Right lobe of liver (tissue), 6 donors: ENCODE data around the gene CRNKL1. TPM values are rescaled to one million over a fixed set of nuclear protein-coding genes. Genes with fewer than 3 reads are reported as not detected.

Experiments used
- ATAC-seq, 4 donors: fragments of 200-7000 bp; cut with Tn5 transposase; one replicate each; pipeline ENCODE4 v1.9.1; 2020; ENCODE audit warnings: mild to moderate bottlenecking in 4 of 4, moderate library complexity in 4 of 4
- DNase-seq, 3 donors: peaks; one replicate each; pipeline ENCODE4 v3.0.0-alpha.2; 2020
- H3K27ac ChIP-seq, 3 donors: fragments of 200-600 bp; one replicate each; pipeline ENCODE4 v1.8.0; 2022
- H3K27me3 ChIP-seq, 2 donors: fragments of 200-600 bp; one replicate each; pipeline ENCODE4 v1.8.0; 2022
- H3K36me3 ChIP-seq, 4 donors: fragments of 200-600 bp; sonication (generic) in 1 of 4; one replicate each; pipeline versions ENCODE4 v1.5.1 to v1.8.0; 2017 to 2022; ENCODE audit warnings: control low read depth in 1 of 4
- H3K4me1 ChIP-seq, 4 donors: fragments of 200-600 bp; sonication (generic) in 1 of 4; one replicate each; pipeline versions ENCODE4 v1.5.1 to v1.8.0; 2017 to 2022; ENCODE audit warnings: control low read depth in 1 of 4
- H3K4me3 ChIP-seq, 3 donors: fragments of 200-600 bp; one replicate each; pipeline ENCODE4 v1.8.0; 2022
- H3K9me3 ChIP-seq, 4 donors: fragments of 200-600 bp; sonication (generic) in 1 of 4; one replicate each; pipeline versions ENCODE4 v1.5.1 to v1.8.0; 2017 to 2022; ENCODE audit warnings: control low read depth in 1 of 4
- CTCF ChIP-seq, 4 donors: fragments of 200-600 bp in 3 of 4; fragments of 450-650 bp in 1 of 4; IDR thresholded peaks; one replicate each; pipeline versions ENCODE4 v1.5.1 to v1.8.0; 2016 to 2022; ENCODE audit warnings: antibody characterized with exemption in 4 of 4, mild to moderate bottlenecking in 2 of 4
- POLR2A ChIP-seq: fragments of 450-650 bp; IDR thresholded peaks from one replicate; pipeline ENCODE4 v1.6.1; 2017; ENCODE audit warnings: antibody characterized with exemption, mild to moderate bottlenecking
- WGBS: methylation state at CpG from one replicate; pipeline ENCODE4 v1.1.6; 2018; ENCODE audit warnings: low coverage, low lambda C conversion rate; ENCODE audit not compliant: insufficient coverage; ENCODE audit errors: missing lambda C conversion rate; 5-methylcytosine and 5-hydroxymethylcytosine counted together
- intact Hi-C, 2 donors: fragments of 100-400 bp; cut with DNase I; formaldehyde crosslinking; loops; one replicate each; pipeline versions ENCODE4 v1.11.2 to v1.14.1; 2022
- total RNA-seq, 6 experiments: library from RNA; depleted of rRNA in 2 of 6; stranded (reverse); fragments of >200 nt in 2 of 6; fragmentation: NEBNext Ultra II Directional in 3 of 6; extraction: Animal tissue kit (Norgen Biotek cat#: 25700) in 3 of 6; gene quantifications; one replicate each; pipeline versions ENCODE4 v1.1.0 to v1.2.4, GENCODE V29; 2016 to 2023
- donor health status: DM: no; HTN: yes; CAD: no.
- donor health status: DM: no; HTN: no; CAD: no.
- donor health status: DM: no; HTN: no; CAD: no.
- donor health status: DM: no; HTN: yes; CAD: no.
- donor health status: DM: no; HTN: yes; CAD: no.

CRNKL1 gene
- total RNA-seq, 6 experiments from 2014 or later: 5.5 to 13.2 (median 7.2) TPM

GRCh38 chr20:19998990-19999705, 53.1 kb downstream of the CRNKL1 start:
- peaks cover 0 to 37% (median 13%) of the 10 kb centered on the region in 4 donors for H3K4me1 ChIP-seq

GRCh38 chr20:19996917-19997316, 55.3 kb downstream of the CRNKL1 start:
- TF ChIP-seq CTCF (IDR thresholded peaks at IDR 0.05): no peak
- TF ChIP-seq POLR2A: no peak
- Histone ChIP-seq H3K36me3 (peaks cover 0 to 23% (median 0%) of the 10 kb centered on the region in 4 donors), H3K9me3 (no peaks in the 10 kb centered on the region), H3K27ac (no peak overlapping the region), H3K4me3 (no peak overlapping the region), H3K27me3 (no peaks in the 10 kb centered on the region), H3K4me1 (peaks cover 0 to 31% (median 5%) of the 10 kb centered on the region in 4 donors)
- DNase-seq (no peak), ATAC-seq (no peak)
- intact Hi-C loops: loop anchor here (10.0 kb wide), 2 partner anchors 212 to 302 kb away; no protein-coding TSS in a partner anchor
- 45% methylated on average over 8 of the region's 9 CpGs for WGBS

More at GRCh38 chr20:19998990-19999705, 53.1 kb downstream of the CRNKL1 start:
- TF ChIP-seq POLR2A: no peak
- TF ChIP-seq CTCF (IDR thresholded peaks at IDR 0.05): no peak
- peak in 2 of 3 donors; percentile 63 to 69 for DNase-seq
- peak; percentile 43 to 76 (median 67) for ATAC-seq
- H3K27me3 ChIP-seq: no peaks in the 10 kb centered on the region
- no peak overlapping the region for H3K4me3 ChIP-seq
- intact Hi-C loops: loop anchor here (10.0 kb wide), 2 partner anchors 214 to 304 kb away; no protein-coding TSS in a partner anchor
- H3K9me3 ChIP-seq: no peaks in the 10 kb centered on the region
- WGBS: 58% methylated on average over 6 of the region's 7 CpGs
- H3K27ac ChIP-seq: peak overlapping the region in 1 of 3 donors; percentile 43
- H3K36me3 ChIP-seq: peaks cover 0 to 17% (median 0%) of the 10 kb centered on the region in 4 donors

- intact Hi-C loops: loop anchor here (10.0 kb wide), 2 partner anchors 211 to 301 kb away; no protein-coding TSS in a partner anchor
- H3K4me1 ChIP-seq: peaks cover 0 to 35% (median 4%) of the 10 kb centered on the region in 4 donors
- TF ChIP-seq CTCF (IDR thresholded peaks at IDR 0.05) (no peak), POLR2A (no peak)
- no peak overlapping the region for H3K27ac ChIP-seq
- ATAC-seq (no peak), DNase-seq (no peak)
- peaks cover 0 to 23% (median 0%) of the 10 kb centered on the region in 4 donors for H3K36me3 ChIP-seq
- H3K27me3 ChIP-seq: no peaks in the 10 kb centered on the region
- no peak overlapping the region for H3K4me3 ChIP-seq
- WGBS: 67% methylated on average over 8 of the region's 8 CpGs
- no peaks in the 10 kb centered on the region for H3K9me3 ChIP-seq
Measured at GRCh38 chr20:19996222-19996621, 56.0 kb downstream of the CRNKL1 start.

- H3K27ac ChIP-seq: no peak overlapping the region
- H3K9me3 ChIP-seq: no peaks in the 10 kb centered on the region
- H3K36me3 ChIP-seq: peaks cover 0 to 23% (median 0%) of the 10 kb centered on the region in 4 donors
- peaks cover 0 to 35% (median 4%) of the 10 kb centered on the region in 4 donors for H3K4me1 ChIP-seq
- peak; percentile 74 to 87 (median 81) for TF ChIP-seq CTCF (IDR thresholded peaks at IDR 0.05)
- no peak for TF ChIP-seq POLR2A
- no peaks in the 10 kb centered on the region for H3K27me3 ChIP-seq
- H3K4me3 ChIP-seq: no peak overlapping the region
- no peak for DNase-seq
- intact Hi-C loops: loop anchor here (10.0 kb wide), 2 partner anchors 211 to 301 kb away; no protein-coding TSS in a partner anchor
- WGBS: 20% methylated on average over 5 of the region's 5 CpGs
- ATAC-seq: peak; percentile 58 to 71 (median 67)
Measured at GRCh38 chr20:19995220-19995863, 56.9 kb downstream of the CRNKL1 start.
